HG03460 (cell line): ENCODE results near the gene WRAP73.
"Not testable (repeated sequence)": the region's sequence is repeated elsewhere in the genome, so short reads cannot be mapped to it uniquely, and the experiment has no call there.

Experiments used
- ATAC-seq: cut with Tn5 transposase; IDR thresholded peaks from one replicate; pipeline ENCODE4 v1.9.1; 2021; ENCODE audit not compliant: unreplicated experiment

Gene WRAP73

DNA sequence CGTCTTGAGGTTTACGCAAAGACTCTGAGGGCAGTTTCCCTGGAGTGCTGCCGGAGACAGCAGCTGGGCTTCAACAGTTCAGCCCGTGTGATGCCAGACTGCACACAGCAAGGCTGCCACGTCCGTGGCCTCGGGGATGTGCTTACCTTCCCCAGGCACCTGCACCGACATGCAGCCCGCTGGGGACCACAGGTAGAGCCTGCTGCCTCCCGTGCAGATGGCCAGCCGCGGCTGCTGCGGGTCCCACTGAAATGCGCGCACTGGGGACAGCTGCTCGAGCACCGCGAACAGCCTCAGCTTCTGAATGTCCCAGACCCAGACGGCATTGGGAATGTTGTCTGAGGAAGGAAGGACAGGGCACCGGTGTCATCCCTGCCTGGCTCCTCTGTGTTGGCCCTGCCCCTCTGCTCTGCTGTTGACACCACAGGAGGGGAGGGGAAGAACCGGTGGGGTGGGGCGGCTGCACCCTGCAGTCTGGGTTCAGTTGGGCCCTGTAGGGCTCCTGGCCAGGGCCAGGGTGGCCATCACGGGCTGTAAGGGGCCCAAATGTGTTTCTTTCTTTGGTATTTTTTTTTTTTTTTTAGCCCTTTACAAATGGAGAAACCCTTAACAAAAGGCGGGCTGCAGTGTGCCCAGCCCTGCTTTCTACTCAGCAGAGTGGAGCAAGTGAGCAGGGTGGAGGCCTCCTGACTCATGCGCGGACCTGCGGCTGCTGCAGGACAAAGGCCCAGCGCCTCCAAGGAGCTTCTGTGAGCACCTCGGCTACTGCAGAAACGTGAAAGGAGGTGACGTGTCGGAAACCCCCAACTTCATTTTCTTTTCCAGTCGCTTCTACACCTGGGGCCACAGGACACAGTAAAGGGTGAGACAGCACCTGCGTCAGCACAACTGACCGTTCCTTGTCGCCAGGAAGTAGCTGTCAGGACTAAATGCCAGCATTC is 18.3 kb downstream of the WRAP73 start:
- no peak for ATAC-seq

DNA sequence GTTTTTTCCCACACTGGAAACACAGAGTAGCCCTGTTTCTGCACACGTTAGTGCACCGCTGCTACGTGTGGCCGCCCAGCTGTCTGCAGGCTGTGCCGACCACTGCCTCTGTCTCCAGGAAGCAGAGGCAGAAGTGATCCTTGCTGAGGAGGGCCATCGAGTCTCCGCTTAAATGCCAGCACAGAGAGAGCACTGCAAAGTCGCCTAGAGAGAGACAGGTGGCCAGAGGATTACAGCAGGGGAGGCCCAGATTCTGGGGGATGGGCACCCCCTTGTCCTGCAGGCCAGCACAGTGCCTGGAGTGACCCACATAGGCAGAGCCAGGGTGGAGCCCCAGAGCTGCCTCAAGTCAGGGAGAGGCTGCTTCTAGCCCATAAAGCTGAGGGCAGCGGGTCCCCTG is 19.0 kb downstream of the WRAP73 start:
- no peak for ATAC-seq

DNA sequence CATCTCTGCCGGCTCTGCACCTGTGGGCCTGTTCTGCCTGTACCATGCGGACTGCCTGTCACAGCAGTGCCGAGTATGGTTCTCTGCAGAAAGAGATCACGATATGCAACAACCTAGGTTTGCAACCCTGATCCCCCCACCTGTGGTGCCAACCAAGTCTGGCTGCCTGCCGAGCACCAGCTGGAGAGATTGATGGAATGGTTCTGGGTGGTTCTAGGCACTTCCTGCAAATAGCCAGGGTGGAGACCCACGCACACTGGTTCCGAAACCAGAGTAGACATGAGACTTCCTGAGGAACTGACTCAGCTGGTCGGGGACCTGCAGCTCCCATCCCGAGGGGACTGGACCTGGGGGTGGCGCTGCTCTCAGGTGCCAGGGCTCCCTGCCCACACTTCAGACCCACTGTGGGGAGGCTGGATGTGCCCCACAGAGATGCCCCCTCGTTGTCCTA is 19.7 kb downstream of the WRAP73 start:
- ATAC-seq, result no peak

DNA sequence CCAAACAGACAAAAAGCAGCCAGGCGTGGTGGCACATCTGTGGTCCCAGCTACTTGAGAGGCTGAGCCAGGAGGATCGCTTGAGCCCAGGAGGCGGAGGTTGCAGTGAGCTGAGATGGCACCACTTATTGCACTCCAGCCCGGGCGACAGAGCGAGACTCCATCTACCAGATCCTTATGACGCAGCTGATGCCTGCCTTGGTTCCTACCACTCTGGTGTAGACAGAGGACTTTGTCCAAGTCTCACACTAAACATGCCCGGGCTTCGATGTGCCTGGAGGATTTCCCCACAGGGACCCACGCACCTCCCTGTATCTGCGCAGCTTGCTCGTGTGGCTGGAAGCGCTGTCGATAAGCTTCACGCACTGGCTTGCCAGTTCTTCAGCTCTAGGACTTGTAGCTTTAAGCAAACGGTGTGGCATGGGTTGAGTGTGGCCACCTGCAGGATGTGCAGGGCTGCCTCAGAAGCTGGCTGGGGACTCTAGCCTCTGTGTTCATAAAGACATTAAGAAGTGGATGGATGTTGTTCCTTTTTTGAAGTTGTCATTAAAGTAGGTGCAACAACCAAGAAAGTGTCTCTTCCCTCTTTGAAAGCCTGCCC is 20.2 kb downstream of the WRAP73 start:
- no peak for ATAC-seq

DNA sequence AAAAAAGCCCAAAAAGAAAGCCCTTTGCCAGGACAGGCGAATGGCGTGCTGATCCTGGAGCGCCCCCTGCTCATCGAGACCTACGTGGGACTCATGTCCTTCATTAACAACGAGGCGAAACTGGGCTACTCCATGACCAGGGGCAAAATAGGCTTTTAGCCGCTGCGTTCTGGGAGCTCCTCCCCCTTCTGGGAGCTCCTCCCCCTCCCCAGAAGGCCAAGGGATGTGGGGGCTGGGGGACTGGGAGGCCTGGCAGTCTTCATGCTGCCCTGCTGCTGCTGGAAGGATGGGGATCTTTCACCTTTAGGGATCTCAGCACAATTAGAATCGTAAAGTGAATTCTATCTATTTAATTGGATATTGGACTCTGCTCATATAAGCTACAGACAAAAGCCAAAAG is 21.5 kb downstream of the WRAP73 start:
- ATAC-seq, result no peak

DNA sequence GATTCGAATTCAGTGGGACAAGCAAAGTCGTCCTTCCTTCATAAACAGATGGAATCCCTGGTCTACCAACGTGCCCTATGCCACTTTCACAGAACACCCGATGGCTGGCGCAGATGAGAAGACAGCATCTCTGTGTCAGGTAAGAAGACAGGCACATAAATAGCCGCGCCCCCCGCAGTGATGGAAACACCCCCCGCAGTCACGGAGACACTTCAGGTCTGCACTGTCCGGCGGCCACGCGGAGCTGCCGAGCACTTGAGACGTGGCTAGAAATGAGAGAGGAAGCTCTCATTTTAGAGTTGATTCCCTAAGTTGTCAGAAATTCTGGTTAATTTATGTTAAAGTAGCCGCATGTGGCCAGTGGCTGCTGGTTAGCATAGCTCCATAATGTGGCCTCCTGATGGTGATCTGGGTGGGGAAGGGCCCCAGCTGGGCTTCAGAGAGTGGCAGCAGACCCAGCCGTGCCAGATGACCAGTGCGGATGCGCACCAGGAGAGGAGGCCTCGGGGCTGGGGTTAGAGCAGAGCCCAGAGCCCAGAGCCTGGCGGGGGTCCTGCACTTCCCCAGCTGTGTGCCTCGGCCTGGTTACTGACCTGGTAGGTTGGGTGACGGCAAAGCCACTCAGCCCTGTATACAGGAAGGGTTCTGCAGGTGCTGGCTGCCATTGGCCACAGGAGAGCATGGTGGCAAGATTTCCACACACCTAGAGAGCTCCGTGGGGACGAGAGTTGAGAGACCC is 22.2 kb downstream of the WRAP73 start:
- no peak for ATAC-seq

DNA sequence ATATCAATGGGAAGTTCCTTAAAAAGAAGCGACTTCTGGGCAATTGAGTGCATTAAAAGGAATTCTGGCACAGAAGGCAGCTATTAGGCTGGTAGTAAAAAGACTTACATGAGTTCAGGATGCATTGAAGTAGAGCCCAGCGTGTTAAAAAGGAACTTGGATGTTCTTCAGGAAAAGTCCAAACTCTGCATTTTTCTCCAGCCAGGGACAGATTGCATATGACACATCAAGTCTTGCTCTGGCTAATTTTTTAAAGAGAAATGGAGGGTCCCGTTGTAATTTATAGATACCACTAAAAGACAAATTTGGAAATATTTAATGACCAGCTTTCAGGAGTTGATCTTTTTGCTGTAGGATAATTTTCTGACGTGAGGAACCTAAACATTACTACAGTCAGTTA is 23.9 kb downstream of the WRAP73 start:
- no peak for ATAC-seq

DNA sequence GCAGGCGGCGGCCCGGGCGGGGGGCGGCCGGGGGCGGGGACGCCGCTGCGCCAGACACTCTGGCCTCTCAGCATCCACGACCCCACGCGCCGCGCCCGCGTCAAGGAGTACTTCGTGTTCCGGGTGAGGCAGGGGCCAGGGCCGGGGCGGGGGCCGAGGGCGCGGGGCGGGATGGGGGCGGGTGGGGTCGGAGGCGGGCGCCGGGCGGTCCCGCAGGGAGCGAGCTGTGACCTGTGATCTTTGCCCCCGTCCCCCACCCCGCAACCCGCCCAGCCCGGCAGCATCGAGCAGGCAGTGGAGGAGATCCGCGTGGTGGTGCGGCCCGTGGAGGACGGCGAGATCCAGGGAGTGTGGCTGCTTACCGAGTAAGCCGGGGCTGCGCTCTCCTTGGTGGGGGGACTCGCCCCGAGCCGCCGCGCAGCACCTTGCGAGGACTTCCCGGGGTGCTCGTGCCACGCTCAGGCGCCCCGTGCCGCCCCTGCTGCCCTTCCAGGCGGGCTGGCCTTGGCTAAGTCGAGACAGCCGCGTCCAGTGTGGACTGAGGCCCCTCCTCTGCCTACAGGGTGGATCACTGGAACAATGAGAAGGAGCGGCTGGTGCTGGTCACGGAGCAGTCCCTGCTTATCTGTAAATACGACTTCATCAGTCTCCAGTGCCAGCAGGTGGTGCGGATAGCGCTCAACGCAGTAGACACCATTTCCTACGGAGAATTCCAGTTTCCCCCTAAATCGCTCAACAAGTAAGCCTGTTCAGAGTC is 24.6 kb downstream of the WRAP73 start:
- ATAC-seq, result peak; percentile 10

DNA sequence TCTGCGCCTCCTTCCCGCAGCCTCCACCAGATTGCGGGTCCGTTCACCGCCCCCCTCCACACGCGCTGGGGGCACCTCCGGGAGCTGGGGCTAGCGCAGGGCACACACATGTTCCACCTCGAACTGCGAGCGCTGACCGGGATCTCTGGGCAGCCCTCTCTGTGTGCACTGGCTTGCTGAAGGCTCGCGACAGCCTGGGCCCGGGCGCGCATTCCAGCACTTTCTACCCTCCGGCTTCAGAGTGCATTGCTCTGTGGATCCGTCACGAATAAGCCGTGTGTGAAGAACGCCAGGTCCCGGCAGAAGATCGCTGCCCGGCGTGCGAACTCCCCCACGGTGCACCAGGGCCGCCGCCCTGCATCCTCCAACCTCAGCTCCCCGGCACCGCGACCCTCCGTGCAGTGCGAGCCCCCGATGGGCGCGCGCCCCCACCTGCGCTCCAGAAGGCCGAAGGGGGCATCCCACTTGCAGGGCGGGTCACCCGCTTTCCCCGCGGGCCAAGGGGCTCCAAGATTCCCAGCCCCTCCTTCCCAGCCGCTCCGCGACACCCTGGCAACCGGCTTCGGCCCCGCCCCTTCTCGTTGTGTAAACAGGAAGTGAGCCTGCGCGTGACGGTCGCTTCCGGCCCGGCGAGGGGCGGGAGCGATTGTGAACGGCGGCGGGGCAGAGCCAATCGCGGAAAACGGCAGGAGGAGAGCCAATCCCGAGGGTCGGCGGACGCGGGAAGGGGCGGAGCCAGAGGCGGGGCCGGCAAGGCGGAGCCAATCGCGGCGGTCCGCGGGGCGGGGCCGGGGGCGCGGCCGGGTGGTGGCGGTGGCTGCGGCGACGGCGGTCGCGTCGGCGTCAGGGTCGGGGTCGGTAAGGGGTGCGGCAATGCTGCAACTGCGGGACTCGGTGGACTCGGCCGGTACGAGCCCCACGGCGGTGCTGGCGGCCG is 25.4 kb downstream of the WRAP73 start, which contains the start of gene TPRG1L:
TPRG1L (plus strand) TSS at position 816 of the 937 bp plus-strand sequence; CDS start at position 874, 58 bp downstream.
- peak; percentile 96 for ATAC-seq

DNA sequence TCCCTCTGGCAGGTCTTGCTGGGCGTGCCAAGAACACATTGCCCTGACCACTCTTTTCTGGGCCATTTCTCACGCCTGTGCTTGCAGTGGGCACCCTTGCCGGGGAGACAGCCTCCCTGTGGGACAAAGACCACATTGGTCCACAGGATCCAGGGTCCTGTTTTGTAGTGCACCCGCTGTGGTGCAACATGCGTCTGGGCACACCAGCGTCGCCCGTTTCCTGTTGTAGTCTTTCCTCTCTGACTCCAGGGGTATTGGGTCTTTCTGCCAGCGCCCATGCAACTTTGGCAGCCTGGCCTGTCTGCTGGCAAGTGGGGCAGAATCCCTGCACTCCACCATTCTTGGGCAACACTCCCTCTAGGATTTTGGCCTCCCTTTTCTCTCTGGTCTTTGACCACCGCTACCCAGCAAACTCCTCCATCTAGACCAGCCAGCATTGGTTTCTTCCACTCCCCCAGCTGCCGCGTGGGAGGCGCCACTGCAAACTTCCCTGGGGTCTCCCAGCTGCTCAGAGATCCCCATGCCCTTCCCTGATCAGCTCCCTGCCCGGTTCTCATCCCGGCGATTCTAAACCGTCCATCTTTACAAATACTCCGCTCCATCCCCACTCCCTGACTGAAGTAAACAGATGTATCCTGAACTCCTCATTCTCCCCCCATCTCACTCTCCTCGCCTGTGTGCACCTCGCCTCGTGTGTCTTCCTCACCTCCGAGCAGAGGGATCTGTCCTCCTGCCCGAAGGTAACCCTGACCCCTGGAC is 26.3 kb downstream of the WRAP73 start:
- ATAC-seq, result no peak

DNA sequence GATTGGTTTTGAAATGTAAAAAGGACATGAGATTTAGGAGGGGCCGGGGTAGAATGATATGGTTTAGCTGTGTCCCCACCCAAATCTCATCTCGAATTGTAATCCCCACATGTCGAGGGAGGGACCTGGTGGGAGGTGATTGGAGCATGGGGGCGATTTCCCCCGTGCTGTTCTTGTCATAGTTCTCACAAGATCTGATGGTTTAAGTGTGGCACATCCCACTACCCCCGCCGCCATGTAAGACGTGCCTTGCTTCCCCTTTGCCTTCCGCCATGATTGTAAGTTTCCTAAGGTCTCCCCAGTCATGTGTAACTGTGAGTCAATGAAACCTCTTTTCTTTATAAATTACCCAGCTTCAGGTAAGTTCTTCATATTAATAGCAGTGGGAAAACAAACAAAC is 27.8 kb downstream of the WRAP73 start:
- not testable (repeated sequence) for ATAC-seq

DNA sequence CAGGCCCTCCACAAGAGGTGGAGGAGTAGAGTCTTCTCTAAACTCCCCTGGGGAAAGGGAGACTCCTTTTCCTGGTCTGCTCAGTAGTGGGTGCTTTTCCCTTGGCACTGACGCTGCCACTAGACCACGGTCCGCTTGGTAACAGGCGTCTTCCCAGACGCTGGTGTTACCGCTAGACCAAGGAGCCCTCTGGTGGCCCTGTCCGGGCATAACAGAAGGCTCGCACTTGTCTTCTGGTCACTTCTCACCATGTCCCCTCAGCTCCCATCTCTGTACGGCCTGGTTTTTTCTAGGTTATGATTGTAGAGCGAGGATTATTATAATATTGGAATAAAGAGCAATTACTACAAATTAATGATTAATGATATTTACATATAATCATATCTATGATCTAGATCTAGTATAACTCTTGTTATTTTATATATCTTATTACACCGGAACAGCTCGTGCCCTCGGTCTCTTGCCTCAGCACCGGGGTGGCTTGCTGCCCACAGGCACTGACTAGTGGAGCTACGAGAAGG is 28.7 kb downstream of the WRAP73 start:
- not testable (repeated sequence) for ATAC-seq

DNA sequence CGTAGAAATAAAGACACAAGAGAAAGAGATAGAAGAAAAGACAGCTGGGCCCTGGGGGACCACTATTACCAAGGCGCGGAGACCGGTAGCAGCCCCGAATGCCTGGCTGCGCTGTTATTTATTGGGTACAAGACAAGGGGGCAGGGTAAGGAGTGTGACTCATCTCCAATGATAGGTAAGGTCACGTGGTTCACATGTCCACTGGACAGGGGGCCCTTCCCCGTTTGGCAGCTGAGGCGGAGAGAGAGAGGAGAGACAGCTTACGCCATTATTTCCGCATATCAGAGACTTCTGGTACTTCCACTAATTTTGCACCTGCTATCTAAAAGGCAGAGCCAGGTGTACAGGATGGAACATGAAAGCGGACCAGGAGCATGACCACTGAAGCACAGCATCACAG is 29.2 kb downstream of the WRAP73 start:
- ATAC-seq, result no peak

DNA sequence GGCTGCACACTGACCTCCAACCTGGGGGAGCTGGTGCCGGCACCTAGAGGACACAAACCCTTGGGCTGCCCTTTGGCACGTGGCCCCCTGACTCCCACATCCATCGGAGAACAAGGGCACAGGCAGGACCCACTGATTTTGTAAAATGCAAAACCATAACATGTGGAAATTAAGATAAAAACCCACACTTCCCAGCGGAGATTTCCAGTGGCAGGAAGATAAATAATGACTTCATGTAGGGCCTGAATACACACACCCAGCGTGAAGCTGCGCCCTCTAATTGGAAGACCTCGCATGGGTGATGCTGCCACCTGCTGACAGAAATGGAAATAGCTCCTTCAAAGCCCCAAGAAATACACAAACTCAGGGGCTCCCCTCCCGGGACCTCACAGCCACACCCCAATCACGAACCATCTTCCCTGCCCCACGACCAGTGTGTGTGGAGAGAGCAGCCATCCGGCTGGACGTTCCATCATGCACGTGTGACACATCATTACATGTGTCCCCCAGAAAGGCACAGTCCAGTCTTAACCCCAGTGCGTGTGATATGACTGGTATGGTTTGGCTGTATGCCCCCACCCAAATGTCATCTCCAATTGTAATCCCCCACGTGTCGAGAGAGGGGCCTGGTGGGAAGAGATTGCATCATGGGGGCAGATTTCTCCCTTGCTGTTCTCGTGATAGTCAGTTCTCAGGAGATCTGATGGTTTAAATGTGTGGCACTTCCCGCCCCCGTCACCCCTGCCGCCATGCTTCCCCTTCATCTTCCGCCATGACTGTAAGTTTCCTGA is 30.8 kb downstream of the WRAP73 start:
- ATAC-seq, result no peak

DNA sequence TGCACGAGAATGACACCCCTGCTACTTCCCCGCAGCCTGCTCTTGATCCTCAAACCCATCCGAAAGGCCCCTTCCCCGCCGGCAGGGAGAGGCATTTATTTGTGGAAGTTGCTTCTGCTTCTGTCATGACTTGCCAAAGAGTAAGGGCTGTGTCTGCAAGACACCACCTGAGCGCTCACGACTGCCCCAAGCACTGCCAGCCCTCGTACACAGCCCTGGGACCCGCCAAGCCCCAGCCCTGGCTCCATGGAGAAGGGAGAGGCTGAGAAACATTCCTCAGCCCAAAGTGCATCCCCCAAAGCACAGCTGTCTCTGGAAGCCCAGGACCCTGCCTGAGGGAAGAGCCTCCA is 31.4 kb downstream of the WRAP73 start:
- no peak for ATAC-seq

DNA sequence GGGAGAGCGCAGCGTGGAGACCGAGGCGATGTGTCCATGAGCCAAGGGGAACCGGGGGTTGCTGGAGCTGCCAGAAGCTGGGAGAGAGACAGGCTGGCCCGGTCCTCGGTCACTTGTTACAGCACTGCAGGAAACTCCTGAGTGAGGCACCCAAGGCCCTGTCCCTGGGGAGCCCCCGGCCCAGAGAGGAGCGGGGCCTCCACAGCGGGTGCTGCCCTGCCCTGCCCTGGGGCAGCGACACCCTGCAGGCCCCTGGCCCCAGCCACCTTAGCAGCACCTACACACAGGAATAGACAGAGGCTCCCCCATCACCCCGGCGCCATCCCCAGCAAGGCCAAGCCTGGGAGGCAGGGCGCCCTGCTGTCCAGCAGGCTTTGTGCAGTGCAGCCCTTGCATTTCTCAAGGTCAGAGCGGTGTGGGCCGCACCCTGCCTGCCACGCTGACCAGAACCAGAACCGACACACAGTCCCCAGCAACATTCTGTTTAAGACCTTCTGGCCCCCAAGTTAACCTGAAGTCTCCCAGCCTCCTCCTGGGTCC is 32.0 kb downstream of the WRAP73 start:
- ATAC-seq, result no peak

DNA sequence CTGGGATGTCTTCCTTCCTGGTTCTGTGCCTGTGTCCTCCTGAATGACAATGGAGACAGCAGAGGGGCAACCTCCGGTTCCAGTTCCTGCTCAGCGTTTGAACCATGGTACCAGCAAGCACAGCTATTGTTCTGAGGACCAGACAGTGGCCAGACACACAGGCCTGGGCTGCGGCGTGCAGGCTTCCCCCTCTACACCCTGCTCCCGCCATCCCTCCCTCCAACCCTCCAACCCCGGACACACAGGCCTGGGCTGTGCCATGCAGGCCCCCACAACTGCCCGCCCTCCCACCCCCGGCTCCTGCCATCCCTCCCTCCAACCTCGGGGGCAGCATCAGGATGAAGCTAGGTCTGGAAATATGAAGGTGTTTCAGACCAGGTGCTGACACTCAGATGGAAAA is 33.0 kb downstream of the WRAP73 start:
- ATAC-seq, result no peak
